NCI-H2196 (cell line): Measurements from ENCODE around the gene ELMOD1.

Experiments
- DNase-seq: peaks from one replicate; lab custom pipeline; 2025; ENCODE audit not compliant: unreplicated experiment; lab: John Stamatoyannopoulos, UW

ELMOD1 gene

DNA sequence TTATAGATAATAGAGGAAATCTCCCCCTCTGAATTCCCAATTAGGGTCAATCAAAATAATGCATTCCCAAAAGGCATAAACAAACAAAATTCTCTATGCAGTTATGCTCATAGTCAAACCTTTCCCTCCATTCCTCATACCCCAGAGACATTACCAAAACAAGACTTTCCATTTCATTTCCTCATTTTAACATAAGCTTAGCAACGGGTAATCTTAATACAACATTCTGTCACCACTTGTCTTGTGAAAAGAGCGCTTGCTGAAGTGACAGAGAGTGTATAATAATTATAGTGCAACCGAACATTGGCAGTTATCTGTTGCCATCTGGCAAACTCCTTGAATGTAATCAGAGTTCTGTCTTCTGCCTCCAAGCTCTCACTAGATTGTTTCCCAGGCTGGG lies 122.1 kb downstream of the ELMOD1 start:
- no peak for DNase-seq
